ENCODE measurements around the gene TVP23A.

Gene TVP23A

GRCh38 chr16:10761373-10761772 is 57.2 kb downstream of the TVP23A start:
- no peaks in the 10 kb centered on the region for H3K36me3 ChIP-seq (ENCODE audit: control insufficient read depth, insufficient read depth, low read length)
- TF ChIP-seq, protein P1, sequence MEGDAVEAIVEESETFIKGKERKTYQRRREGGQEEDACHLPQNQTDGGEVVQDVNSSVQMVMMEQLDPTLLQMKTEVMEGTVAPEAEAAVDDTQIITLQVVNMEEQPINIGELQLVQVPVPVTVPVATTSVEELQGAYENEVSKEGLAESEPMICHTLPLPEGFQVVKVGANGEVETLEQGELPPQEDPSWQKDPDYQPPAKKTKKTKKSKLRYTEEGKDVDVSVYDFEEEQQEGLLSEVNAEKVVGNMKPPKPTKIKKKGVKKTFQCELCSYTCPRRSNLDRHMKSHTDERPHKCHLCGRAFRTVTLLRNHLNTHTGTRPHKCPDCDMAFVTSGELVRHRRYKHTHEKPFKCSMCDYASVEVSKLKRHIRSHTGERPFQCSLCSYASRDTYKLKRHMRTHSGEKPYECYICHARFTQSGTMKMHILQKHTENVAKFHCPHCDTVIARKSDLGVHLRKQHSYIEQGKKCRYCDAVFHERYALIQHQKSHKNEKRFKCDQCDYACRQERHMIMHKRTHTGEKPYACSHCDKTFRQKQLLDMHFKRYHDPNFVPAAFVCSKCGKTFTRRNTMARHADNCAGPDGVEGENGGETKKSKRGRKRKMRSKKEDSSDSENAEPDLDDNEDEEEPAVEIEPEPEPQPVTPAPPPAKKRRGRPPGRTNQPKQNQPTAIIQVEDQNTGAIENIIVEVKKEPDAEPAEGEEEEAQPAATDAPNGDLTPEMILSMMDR (IDR thresholded peaks at IDR 0.05) = no peak
- H3K9me3 ChIP-seq (ENCODE audit: control insufficient read depth, low read length) = no peaks in the 10 kb centered on the region
- no peak overlapping the region for H3K9ac ChIP-seq
- H3K27me3 ChIP-seq (ENCODE audit: control insufficient read depth, insufficient read depth, low read length) = no peaks in the 10 kb centered on the region
- H3K4me2 ChIP-seq (ENCODE audit: low read length) = no peak overlapping the region
- no peaks in the 10 kb centered on the region for H3K79me2 ChIP-seq
- H3K4me1 ChIP-seq = no peaks in the 10 kb centered on the region
- H3K4me3 ChIP-seq (ENCODE audit: low read depth, low read length) = no peak overlapping the region
- H2AFZ ChIP-seq = no peak overlapping the region
- H3K27ac ChIP-seq = no peak overlapping the region

- TF ChIP-seq, protein P1 (IDR thresholded peaks at IDR 0.05) = no peak
- H3K36me3 ChIP-seq (ENCODE audit: control insufficient read depth, insufficient read depth, low read length) = no peaks in the 10 kb centered on the region
- H3K9ac ChIP-seq = no peak overlapping the region
Measured at GRCh38 chr16:10760858-10761257, 57.7 kb downstream of the TVP23A start.

DNA sequence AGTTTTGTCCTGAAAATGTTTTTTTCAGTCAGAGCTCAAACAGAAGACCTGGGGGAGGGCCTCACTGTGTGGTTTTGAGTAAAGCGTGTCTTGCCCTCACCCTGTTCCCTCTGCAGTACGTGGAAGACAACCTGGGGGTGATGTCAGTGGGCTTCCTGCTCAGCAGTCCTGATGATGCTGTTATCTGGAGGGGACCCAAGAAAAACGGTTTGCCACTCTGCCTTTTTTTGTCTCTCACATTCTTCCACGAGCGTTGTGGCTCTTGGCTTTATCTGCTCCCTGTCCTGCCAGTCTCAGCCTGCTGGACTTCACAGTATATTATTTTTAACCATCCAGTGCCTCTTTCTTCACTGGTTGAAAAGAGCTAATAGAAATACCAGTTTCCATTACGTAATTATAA is 62.0 kb downstream of the TVP23A start:
- Histone ChIP-seq H3K36me3 (ENCODE audit: control insufficient read depth, insufficient read depth, low read length) (no peaks in the 10 kb centered on the region), H3K27me3 (ENCODE audit: control insufficient read depth, insufficient read depth, low read length) (no peaks in the 10 kb centered on the region)

More at GRCh38 chr16:10760858-10761257, 57.7 kb downstream of the TVP23A start:
- no peak overlapping the region for H3K4me3 ChIP-seq (ENCODE audit: low read depth, low read length)
- no peaks in the 10 kb centered on the region for H3K79me2 ChIP-seq
- H3K27ac ChIP-seq = no peak overlapping the region
- no peaks in the 10 kb centered on the region for H3K27me3 ChIP-seq (ENCODE audit: control insufficient read depth, insufficient read depth, low read length)
- no peaks in the 10 kb centered on the region for H3K9me3 ChIP-seq (ENCODE audit: control insufficient read depth, low read length)
- H3K4me2 ChIP-seq (ENCODE audit: low read length) = no peak overlapping the region
- no peak overlapping the region for H2AFZ ChIP-seq
- H3K4me1 ChIP-seq = no peaks in the 10 kb centered on the region

DNA sequence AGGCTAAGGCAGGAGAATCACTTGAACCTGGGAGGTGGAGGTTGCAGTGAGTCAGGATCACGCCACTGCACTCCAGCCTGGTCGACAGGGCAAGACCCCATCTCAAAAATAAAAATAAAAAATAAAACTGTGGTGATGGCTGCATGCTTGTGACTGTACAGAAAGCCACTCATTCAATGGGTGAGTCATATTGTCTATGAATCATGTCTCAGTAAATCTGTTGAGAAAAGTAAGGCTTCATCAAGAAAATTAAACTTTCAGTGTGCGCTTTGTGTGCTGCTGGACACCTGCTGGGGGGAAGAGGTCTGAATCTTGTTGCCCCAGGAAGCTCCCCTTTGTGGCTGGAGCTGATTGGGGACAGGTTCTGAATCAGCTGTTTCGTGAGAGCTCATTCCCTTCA is 63.7 kb downstream of the TVP23A start:
- Histone ChIP-seq H3K9ac (no peak overlapping the region), H3K4me2 (ENCODE audit: low read length) (no peak overlapping the region), H3K27ac (no peak overlapping the region), H3K4me1 (no peaks in the 10 kb centered on the region), H2AFZ (no peak overlapping the region), H3K79me2 (no peaks in the 10 kb centered on the region), H3K9me3 (ENCODE audit: control insufficient read depth, low read length) (no peaks in the 10 kb centered on the region), H3K27me3 (ENCODE audit: control insufficient read depth, insufficient read depth, low read length) (no peaks in the 10 kb centered on the region), H3K4me3 (ENCODE audit: low read depth, low read length) (no peak overlapping the region), H3K36me3 (ENCODE audit: control insufficient read depth, insufficient read depth, low read length) (no peaks in the 10 kb centered on the region)
- TF ChIP-seq, protein P1 (IDR thresholded peaks at IDR 0.05) = no peak

More for the DNA sequence above, 62.0 kb downstream of the TVP23A start:
- Histone ChIP-seq H2AFZ (no peak overlapping the region), H3K9ac (no peak overlapping the region), H3K27ac (no peak overlapping the region), H3K79me2 (no peaks in the 10 kb centered on the region), H3K4me2 (ENCODE audit: low read length) (no peak overlapping the region), H3K4me1 (no peaks in the 10 kb centered on the region), H3K4me3 (ENCODE audit: low read depth, low read length) (no peak overlapping the region), H3K9me3 (ENCODE audit: control insufficient read depth, low read length) (no peaks in the 10 kb centered on the region)
- TF ChIP-seq, protein P1 (IDR thresholded peaks at IDR 0.05) = no peak

DNA sequence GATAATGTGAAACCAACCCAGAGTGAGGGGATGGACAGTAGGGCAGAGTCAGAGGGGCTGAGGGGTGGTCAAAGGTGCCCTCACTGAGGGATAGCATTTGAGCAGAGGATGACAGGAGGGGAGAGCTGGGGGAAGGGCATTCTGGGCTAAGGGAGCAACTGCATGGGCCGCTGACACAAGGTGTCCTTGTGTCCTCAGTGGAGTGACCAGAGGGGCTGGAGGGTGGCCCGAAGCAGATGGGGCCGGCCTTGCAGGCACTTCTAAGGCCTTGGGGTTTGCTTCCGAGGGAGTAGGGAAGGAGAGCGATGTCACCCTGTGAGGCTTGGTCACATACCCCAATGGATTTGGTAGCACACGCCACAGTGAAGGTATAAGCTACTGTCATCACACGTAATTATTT is 64.9 kb downstream of the TVP23A start:
- H3K36me3 ChIP-seq (ENCODE audit: control insufficient read depth, insufficient read depth, low read length) = no peaks in the 10 kb centered on the region
- no peak overlapping the region for H3K9ac ChIP-seq
- H2AFZ ChIP-seq = no peak overlapping the region
- TF ChIP-seq, protein P1 (IDR thresholded peaks at IDR 0.05) = no peak
- no peaks in the 10 kb centered on the region for H3K79me2 ChIP-seq
- no peak overlapping the region for H3K4me3 ChIP-seq (ENCODE audit: low read depth, low read length)
- no peaks in the 10 kb centered on the region for H3K27me3 ChIP-seq (ENCODE audit: control insufficient read depth, insufficient read depth, low read length)
- no peak overlapping the region for H3K27ac ChIP-seq
- H3K4me2 ChIP-seq (ENCODE audit: low read length) = no peak overlapping the region
- no peaks in the 10 kb centered on the region for H3K4me1 ChIP-seq
- no peaks in the 10 kb centered on the region for H3K9me3 ChIP-seq (ENCODE audit: control insufficient read depth, low read length)
